GM19372 (cell line): Measurements from ENCODE around the gene CTRB2.
"Not testable (repeated sequence)": the region's sequence is repeated elsewhere in the genome, so short reads cannot be mapped to it uniquely, and the experiment has no call there.

ENCODE experiments used
- ATAC-seq: cut with Tn5 transposase; IDR thresholded peaks from one replicate; pipeline ENCODE4 v1.9.1; 2021; ENCODE audit warnings: mild to moderate bottlenecking, low read depth, moderate library complexity; ENCODE audit not compliant: unreplicated experiment

CTRB2 gene

GRCh38 chr16:75207831-75208230 lies 870 bp upstream of the CTRB2 start:
- no peak for ATAC-seq

- ATAC-seq, result not testable (repeated sequence)
Measured at GRCh38 chr16:75205961-75206748, 806 bp downstream of the CTRB2 start.

- ATAC-seq, result not testable (repeated sequence)
Measured at GRCh38 chr16:75205438-75205837, 1.5 kb downstream of the CTRB2 start.

GRCh38 chr16:75204905-75205304 lies 2.1 kb downstream of the CTRB2 start:
- not testable (repeated sequence) for ATAC-seq

- ATAC-seq, result no peak
Measured at GRCh38 chr16:75204410-75204758, 2.6 kb downstream of the CTRB2 start.

- no peak for ATAC-seq
Measured at GRCh38 chr16:75203667-75204409, 3.1 kb downstream of the CTRB2 start.

- ATAC-seq, result no peak
Measured at GRCh38 chr16:75203096-75203495, 3.9 kb downstream of the CTRB2 start.

GRCh38 chr16:75202069-75202590 lies 4.8 kb downstream of the CTRB2 start:
- ATAC-seq, result no peak

GRCh38 chr16:75198135-75198600 lies 8.8 kb downstream of the CTRB2 start:
- ATAC-seq, result no peak

- ATAC-seq, result no peak
Measured at GRCh38 chr16:75197522-75198134, 9.3 kb downstream of the CTRB2 start.

GRCh38 chr16:75196836-75197235 lies 10.1 kb downstream of the CTRB2 start:
- no peak for ATAC-seq

- ATAC-seq, result no peak
Measured at GRCh38 chr16:75195811-75196790, 10.9 kb downstream of the CTRB2 start.

GRCh38 chr16:75193730-75194444 lies 13.1 kb downstream of the CTRB2 start:
- ATAC-seq, result no peak

- ATAC-seq, result no peak
Measured at GRCh38 chr16:75193265-75193650, 13.7 kb downstream of the CTRB2 start.

- no peak for ATAC-seq
Measured at GRCh38 chr16:75192606-75193264, 14.2 kb downstream of the CTRB2 start.

GRCh38 chr16:75189638-75190245 lies 17.2 kb downstream of the CTRB2 start:
- no peak for ATAC-seq

- ATAC-seq, result no peak
Measured at GRCh38 chr16:75188832-75189477, 18.0 kb downstream of the CTRB2 start.

- ATAC-seq, result no peak
Measured at GRCh38 chr16:75181630-75182029, 25.3 kb downstream of the CTRB2 start.
